GM19099 (cell line): ENCODE results near the gene PPP2R3B.

ENCODE experiments used
- POLR2A ChIP-seq: IDR thresholded peaks from 3 replicates; pipeline ENCODE4 v1.6.1; 2011; ENCODE audit warnings: low read depth; ENCODE audit not compliant: insufficient read length; ENCODE audit errors: extremely low read depth

The PPP2R3B gene

DNA sequence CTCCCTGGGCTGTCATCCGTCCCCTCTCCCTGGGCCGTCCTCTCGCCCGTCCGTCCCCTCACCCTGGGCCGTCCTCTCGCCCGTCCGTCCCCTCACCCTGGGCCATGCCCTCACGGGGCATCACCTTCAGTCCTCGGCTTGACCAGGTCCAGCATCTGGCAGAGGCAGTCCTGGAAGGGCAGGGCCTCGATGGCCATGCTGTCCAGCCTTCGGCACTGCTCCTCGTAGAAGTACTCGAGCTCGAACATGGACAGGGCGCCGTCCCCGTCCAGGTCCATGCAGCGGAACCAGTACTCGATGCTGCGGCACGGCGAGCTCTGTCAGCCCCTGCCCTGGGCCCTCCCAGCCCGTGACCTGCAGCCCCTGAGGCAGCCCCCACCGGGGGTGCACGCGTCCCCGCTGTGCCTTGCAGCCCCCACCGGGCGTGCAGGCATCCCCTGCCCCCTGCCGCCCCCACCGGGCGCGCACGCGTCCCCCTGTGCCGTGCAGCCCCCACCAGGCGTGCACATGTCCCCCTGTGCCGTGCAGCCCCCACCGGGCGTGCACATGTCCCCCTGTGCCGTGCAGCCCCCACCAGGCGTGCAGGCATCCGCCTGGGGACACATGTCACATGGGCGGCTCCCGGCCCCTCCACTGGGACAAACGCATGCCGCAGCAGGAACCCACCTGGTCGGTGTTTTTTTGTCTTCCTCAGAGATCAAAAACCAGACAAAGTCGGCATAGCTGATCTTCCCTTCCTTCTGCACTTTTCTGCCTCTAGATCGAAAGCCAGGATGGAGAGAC is 45.9 kb downstream of the PPP2R3B start:
- TF ChIP-seq POLR2A: no peak

DNA sequence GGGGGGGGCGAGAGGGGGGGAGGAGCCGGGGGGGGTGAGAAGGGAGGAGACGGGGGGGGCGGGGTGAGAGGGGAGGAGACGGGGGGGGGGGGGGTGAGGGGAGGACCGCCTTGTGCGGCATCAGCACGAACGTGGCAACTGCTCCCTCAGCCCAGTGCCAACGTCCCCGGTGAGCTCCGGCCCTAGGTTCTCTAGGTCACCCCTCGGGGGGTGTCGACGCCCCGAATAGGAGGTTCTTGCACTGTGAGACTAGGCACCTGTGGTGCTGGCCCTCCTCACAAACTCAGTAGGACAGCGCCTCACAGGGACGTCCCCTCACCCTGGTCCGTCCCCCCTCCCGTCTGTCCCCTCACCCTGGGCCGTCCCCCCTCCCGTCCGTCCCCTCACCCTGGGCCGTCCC is 46.6 kb downstream of the PPP2R3B start:
- TF ChIP-seq POLR2A: no peak

DNA sequence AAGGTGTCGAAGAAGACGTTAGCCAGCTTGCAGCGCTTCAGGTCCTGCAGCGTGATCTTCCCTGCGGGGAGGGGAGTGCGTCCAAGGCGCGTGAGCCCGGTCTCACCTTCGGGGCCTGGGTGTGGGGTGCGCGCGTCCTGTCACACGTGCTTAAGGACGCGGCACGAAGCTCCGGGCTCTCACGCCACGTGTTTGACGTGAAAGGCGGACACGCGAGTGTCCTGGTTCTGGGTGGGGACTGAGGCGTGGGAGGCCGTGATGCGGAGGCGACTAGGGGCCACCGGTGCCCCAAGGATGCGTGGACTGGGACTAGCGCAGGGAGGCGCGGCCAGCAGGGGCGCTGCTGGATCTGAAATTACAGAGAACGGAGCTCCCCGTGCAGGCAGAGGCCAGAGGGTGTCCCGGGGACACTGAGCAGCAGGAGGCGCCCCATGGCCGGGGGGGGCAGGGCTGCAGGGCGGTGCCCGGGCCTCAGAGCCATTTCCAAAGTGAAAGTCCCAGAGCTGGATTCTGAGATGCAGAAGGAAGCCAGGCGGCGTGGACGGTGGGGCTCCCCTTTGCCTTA is 47.8 kb downstream of the PPP2R3B start:
- no peak for TF ChIP-seq POLR2A

DNA sequence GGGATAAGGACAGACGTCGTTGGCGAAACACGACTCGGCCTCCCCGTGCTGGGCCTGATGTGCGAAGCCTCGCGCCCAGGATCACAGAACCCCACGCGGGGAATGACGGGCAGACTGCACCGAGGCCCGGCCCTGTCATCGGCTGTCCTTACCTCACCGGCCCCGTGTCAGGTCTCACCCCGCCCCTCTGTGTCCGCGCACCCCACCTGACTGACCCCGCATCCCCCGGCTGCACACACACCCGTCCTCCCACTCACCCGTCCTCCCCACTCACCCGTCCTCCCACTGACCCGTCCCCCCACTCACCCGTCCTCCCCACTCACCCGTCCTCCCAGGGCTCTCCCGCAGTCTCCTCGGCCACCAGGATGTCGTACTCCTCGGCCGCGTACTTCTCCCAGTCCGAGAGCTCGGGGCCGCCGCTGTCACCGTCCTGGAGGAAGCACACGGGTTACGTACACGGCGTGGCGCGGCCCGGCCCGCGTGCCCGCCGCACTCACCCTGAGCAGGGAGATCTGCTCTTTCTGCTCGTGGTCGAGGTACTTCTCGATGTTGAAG is 48.3 kb downstream of the PPP2R3B start:
- no peak for TF ChIP-seq POLR2A

DNA sequence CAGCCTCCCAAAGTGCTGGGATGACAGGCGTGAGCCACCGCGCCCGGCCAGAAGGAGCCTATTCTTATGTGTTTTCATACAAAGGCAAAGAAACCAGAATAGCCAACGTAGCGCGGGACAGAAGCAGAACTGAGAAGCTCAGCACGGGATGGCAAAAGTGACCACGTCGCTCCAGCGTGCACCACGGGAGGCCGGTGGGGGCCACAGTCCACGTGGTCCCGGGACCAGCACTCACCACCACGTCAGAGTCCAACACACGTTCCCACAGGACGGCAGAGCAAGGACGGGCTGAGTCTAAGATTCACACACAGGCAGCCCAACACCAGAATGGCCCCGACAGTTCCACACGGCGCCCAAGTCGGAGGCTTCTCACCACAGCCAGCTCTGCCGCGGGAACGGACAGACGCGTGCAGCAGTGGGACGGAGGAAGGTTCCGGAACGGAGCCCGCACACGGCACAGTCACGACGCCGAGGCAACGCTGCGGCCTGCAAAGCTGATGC is 49.3 kb downstream of the PPP2R3B start:
- TF ChIP-seq POLR2A: no peak

DNA sequence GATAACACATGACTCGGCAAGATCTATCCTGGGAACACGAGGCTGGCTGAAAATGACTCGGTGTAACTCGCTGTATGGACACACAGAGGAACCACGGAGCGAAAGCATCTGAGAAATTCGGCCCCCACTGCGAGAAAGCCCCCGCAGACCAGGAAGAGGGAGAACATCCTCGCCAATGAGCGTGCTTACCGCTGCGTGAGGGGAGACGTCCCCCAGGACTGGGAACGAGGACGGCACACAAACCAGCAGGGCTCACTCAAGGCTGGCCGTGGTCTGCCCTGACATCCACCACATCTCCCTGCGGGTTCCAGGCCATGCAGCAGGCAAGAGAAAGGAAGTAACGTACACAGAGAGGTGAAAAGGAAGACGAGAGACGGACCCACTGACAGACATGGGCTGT is 50.5 kb downstream of the PPP2R3B start:
- TF ChIP-seq POLR2A: no peak

DNA sequence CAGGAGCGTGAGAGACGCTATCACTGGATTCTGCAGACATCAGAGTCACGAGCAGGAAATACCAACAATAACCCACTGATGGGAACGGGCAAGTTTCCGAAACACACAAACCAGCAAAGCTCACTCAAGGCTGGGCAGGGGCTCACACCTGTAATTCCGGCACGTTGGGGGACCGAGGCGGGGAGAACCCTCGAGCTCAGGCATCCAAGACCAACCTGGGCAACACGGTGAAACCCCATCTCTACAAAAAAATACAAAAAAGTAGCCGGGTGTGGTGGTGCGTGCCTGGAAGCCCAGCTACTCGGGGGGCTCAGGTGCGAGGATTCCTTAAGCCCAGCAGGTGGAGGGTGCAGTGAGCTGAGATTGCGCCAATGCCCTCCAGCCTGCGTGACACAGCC is 51.0 kb downstream of the PPP2R3B start:
- no peak for TF ChIP-seq POLR2A

DNA sequence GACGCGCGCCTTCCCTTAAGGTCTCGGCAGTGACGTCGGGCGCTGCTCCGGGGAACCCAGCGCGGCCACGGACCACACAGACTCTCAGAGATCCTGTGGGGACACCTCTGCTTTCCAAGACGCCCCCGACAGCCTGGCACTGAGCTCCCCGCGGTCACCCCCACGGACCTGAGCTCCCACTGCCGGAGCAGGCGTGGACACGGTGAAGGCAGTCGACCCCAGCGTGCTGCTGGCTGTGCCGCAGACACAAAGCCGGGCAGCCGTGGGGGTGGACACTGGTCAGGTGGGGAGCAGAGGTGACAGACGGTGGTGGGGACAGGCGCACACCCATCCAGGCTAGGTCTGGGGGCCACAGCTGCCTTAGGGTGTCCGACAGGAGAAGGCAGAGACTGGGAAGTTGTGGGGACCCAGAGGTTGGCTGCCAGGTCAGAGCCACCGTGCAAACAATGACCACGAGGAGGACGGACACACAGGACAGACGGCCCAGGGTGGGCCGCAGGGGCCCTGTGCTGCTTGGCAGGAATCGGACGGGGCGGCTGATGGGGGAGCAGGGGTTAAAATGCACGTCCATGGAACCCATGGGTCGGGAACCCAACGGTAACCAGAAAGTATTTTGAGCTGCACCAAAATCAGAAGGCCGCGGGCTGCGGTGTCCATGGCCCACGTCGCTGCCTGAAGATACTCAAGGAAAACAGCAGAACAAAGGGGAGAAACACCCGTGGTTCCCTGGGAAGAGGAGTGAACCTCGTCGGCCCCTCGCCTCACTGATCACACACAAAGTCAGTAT is 51.5 kb downstream of the PPP2R3B start:
- TF ChIP-seq POLR2A: no peak

DNA sequence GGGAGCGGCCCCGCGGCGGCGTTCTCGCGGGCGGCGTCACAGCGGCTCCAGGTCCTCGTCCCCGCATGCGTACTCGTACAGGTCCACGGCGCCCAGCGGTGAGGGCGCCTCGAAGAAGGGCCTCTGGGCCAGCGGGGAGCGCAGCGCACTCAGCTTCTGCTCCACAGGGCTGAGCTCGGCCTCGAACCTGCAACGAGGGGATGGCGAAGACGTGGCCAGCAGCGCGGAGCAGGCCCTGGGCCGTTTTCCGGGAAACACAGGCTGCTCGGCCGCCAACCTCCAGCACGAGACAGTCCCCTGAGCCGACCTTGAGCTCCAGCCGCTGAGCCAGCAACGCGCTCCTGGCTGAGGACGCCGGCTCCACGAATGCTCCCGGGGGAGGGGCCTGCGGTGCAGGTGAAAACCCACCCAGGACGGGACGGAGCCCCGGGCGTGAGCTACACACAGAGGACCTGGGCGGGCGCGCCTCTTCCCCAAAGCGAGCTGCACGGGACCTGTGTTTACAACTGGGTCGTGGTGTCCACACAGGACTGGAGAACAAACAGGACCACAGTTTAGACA is 52.3 kb downstream of the PPP2R3B start:
- no peak for TF ChIP-seq POLR2A

DNA sequence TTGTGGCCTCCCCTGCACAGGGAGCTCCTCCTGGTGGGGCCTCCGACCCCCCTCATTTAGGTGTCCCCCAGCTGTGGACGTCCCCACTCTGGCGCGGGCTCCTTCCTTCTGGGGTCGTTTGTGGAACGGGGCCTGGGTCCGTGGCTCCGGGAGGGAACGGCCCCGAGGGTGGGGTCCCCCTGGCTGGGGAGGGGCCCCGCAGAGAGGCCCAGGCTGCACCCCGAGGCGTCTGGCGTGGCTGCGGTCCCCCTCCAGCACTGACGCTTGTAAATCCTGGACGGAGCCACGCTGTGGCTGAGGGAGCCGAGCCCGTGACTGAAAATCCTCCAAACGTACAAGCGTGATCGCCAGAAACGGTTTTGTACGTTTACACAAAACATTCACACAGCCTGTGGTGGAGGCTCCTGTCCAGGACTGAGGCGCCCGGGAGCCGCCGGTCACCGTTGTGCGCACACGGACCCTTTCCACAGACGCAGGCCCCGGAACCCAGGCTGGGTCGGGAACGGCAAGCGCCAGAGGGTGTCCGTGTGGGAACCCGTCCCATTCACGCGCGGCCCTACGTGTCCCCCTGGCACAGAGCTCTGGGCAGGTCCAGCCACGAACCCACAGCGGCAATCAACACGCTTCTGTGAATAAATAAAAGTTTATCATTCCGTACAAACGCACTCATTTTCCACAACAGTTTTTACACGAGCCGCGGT is 52.9 kb downstream of the PPP2R3B start:
- no peak for TF ChIP-seq POLR2A

DNA sequence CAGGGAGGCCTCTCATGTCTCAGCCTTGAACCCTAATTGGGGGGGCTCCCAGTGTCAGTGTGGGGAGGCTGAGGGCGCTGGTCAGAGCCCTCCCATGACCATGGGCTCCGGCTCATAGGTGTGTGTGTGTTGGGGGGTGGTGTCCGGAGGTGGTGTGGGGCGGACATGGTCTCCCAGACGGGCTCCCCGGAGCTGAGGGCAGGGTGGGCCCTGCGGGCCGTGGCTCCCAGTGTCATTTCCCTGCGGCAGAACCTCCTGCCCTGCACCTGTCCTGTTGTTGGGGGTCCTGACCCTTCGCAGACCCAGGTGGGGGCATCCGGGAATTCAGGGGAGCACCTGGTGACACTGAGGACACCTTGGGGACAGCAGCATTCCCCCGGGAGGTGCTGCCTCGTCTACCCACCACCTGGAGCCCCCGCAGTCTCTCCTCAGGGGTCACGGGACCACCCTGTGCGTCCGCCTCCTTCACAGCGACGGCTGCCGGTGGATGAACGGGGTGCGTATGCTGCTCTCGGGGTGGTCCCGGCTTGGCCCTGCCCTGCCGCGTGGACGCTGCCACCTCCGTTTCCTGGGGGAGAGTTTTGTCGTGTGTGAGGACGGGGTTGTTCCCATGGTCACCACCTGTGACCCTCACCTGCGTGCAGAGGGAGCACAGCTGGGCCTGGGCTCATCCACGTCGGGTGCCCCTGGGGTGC is 53.6 kb downstream of the PPP2R3B start:
- TF ChIP-seq POLR2A: no peak

DNA sequence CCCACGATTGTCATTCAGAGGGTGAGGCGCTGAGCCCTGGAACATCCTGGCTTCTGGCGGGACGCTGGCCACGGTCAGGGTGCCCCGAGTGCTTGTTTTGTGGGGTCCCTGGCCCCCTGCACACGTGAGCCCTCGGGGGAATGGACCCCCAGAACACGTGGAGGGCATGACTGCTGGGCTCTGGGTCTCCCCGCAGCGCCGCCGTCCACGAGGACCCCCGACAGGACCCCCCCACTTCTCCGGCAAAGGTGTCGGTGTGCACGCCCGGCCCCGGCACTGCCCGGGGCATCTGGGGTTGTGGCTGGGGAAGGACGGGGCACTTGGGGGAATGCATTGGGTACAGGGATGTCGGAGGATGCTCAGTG is 54.2 kb downstream of the PPP2R3B start:
- TF ChIP-seq POLR2A: no peak

DNA sequence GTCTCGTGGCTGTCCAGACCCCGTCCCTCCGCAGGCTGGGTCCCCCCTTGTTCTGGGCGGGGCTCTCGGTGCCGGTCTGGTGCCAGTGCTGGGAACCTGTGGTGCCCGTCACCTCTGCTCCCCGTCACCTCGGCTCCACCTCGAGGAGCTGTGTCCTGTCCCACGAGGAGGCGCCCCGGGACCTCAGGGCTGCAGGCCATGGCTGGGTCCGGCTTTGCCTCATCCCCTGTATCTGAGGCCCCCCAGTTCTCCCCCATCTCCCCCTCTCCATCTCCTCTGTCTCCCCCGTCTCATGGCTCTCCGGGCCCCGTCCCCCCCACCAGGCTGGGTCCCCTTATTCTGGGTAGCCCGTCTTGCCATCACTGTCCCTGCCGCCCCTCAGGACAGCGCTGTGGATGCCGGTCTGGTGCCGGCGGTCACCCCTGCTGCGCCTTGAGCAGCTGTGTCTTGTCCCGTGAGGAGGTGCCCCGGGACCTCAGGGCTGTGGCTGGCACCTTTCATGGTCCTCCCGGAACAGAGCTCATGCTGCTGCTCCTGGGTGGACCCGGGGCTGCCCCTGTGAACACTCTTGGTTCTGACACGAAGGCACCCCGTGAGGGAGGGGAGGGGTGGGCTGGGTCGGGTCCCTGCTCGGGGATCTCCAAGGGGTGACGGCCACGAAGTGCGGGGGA is 54.7 kb downstream of the PPP2R3B start:
- no peak for TF ChIP-seq POLR2A
